Measurements from ENCODE around the gene KLHDC9. TPM values are rescaled to one million over a fixed set of nuclear protein-coding genes. Genes with fewer than 3 reads are reported as not detected.

The KLHDC9 gene
- polyA plus RNA-seq, 1 donor (not counting 4 experiments of a cell fraction or from before 2014, with no cell fraction given) = 0.54 TPM

DNA sequence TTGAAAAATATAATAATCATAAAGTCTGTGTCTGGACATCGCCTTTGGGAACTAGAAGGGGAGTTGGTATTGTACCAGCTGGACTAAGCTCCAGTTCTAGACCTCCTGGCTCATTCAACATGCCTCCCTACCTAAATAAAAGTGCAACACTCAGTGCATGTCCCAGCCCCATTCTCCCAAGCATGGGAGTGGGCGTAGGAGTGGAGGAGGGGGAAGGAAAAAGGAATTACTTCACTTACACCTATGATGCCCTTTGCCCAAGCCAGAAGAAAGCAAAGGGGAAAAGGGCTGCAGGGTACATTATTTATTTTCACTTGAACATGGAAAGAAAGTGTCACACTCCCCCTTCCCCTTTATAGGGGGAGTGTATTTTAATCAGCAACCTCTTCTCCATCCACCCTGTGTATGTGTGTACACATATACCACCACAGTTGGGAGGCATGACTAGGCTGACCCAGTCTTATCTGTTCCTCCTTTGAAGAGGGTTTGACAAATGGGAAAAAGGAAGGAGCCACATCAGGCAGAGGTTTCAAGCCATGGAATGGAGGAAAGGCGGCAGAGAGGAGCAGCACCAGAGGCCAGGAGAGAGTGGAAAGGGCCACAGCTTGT, 23.0 kb downstream of the KLHDC9 start:
- DNase-seq (ENCODE audit: low read depth, low spot score) = no peak
- peaks cover 39% of the 10 kb centered on the region for H3K79me2 ChIP-seq (ENCODE audit: control insufficient read depth, insufficient read depth, low read length)
- no peaks in the 10 kb centered on the region for H3K27me3 ChIP-seq (ENCODE audit: control insufficient read depth, extremely low read depth, insufficient read depth, low read length)
- H3K9me3 ChIP-seq (ENCODE audit: control insufficient read depth, low read depth, low read length) = no peaks in the 10 kb centered on the region
- no peak overlapping the region for H2AFZ ChIP-seq (ENCODE audit: control insufficient read depth, low read length)
- dilution Hi-C loops (cut with MboI; ENCODE audit: extremely low pct_ligation_motif_present, low sequenced_read_pairs) = no loop called here
- H3K4me3 ChIP-seq (ENCODE audit: control insufficient read depth in 2 of 3, extremely low read depth in 1 of 3, insufficient read depth in 2 of 3, low read depth in 1 of 3, low read length in 3 of 3) = no peak overlapping the region
- no peak for FAIRE-seq
- peaks cover 19% of the 10 kb centered on the region for H3K4me1 ChIP-seq (ENCODE audit: control insufficient read depth, extremely low read depth, insufficient read depth, low read length)
- no peak overlapping the region for H3K9ac ChIP-seq (ENCODE audit: control insufficient read depth, extremely low read depth, insufficient read depth, low read length)
- no peaks in the 10 kb centered on the region for H4K20me1 ChIP-seq (ENCODE audit: control insufficient read depth, extremely low read depth, insufficient read depth, low read length)
- no peak overlapping the region for H3K4me2 ChIP-seq (ENCODE audit: control insufficient read depth, extremely low read depth, insufficient read depth, low read depth, low read length)
- H3K27ac ChIP-seq (ENCODE audit: control insufficient read depth, insufficient read depth, low read length) = no peak overlapping the region
- peaks cover 27 to 39% of the 10 kb centered on the region in 2 experiments for H3K36me3 ChIP-seq (ENCODE audit: control insufficient read depth in 2 of 2, extremely low read depth in 1 of 2, insufficient read depth in 2 of 2, low read length in 2 of 2)
- no peaks in the 10 kb centered on the region for H3K9me1 ChIP-seq (ENCODE audit: control insufficient read depth, extremely low read depth, insufficient read depth, low read length)
- TF ChIP-seq EZH2 (IDR thresholded peaks at IDR 0.05; ENCODE audit: low read length) = no peak
- TF ChIP-seq, protein P1, sequence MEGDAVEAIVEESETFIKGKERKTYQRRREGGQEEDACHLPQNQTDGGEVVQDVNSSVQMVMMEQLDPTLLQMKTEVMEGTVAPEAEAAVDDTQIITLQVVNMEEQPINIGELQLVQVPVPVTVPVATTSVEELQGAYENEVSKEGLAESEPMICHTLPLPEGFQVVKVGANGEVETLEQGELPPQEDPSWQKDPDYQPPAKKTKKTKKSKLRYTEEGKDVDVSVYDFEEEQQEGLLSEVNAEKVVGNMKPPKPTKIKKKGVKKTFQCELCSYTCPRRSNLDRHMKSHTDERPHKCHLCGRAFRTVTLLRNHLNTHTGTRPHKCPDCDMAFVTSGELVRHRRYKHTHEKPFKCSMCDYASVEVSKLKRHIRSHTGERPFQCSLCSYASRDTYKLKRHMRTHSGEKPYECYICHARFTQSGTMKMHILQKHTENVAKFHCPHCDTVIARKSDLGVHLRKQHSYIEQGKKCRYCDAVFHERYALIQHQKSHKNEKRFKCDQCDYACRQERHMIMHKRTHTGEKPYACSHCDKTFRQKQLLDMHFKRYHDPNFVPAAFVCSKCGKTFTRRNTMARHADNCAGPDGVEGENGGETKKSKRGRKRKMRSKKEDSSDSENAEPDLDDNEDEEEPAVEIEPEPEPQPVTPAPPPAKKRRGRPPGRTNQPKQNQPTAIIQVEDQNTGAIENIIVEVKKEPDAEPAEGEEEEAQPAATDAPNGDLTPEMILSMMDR (optimal IDR thresholded peaks at IDR 0.05 in 1 of 3, IDR thresholded peaks at IDR 0.05 in 1 of 3, conservative IDR thresholded peaks at IDR 0.05 in 1 of 3; ENCODE audit: extremely low read depth in 1 of 3, insufficient read depth in 2 of 3, low read length in 3 of 3) = no peak

DNA sequence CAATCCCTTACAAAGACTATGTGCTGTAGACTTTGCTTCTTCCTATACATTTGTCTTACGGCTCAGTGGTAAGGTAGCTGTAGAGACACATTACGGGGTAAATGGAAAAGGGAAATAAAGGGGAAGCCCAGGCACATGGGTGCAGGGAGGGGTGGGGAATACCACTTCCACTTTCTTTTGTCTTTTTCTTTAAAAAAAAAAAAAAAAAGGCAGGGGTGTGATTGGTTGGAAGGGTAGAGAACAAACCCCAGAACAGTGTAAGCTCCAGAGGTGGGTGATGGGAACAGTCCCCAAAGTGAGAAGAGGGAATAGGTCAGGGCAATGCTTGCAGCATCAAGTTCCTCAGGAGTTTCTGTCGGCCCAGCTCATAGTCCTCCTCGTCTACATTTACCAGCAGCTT, 23.7 kb downstream of the KLHDC9 start:
- no peaks in the 10 kb centered on the region for H3K9me1 ChIP-seq (ENCODE audit: control insufficient read depth, extremely low read depth, insufficient read depth, low read length)
- H3K79me2 ChIP-seq (ENCODE audit: control insufficient read depth, insufficient read depth, low read length) = peaks cover 36% of the 10 kb centered on the region
- H3K4me1 ChIP-seq (ENCODE audit: control insufficient read depth, extremely low read depth, insufficient read depth, low read length) = peaks cover 18% of the 10 kb centered on the region
- H3K27ac ChIP-seq (ENCODE audit: control insufficient read depth, insufficient read depth, low read length) = no peak overlapping the region
- no peak overlapping the region for H3K9ac ChIP-seq (ENCODE audit: control insufficient read depth, extremely low read depth, insufficient read depth, low read length)
- H3K4me2 ChIP-seq (ENCODE audit: control insufficient read depth, extremely low read depth, insufficient read depth, low read depth, low read length) = no peak overlapping the region
- TF ChIP-seq EZH2 (IDR thresholded peaks at IDR 0.05; ENCODE audit: low read length) = no peak
- TF ChIP-seq, protein P1 (optimal IDR thresholded peaks at IDR 0.05 in 1 of 3, IDR thresholded peaks at IDR 0.05 in 1 of 3, conservative IDR thresholded peaks at IDR 0.05 in 1 of 3; ENCODE audit: extremely low read depth in 1 of 3, insufficient read depth in 2 of 3, low read length in 3 of 3) = no peak
- FAIRE-seq = no peak
- H3K27me3 ChIP-seq (ENCODE audit: control insufficient read depth, extremely low read depth, insufficient read depth, low read length) = no peaks in the 10 kb centered on the region
- H3K36me3 ChIP-seq (ENCODE audit: control insufficient read depth in 2 of 2, extremely low read depth in 1 of 2, insufficient read depth in 2 of 2, low read length in 2 of 2) = peaks cover 27 to 39% of the 10 kb centered on the region in 2 experiments
- dilution Hi-C loops (cut with MboI; ENCODE audit: extremely low pct_ligation_motif_present, low sequenced_read_pairs) = no loop called here
- H3K4me3 ChIP-seq (ENCODE audit: control insufficient read depth in 2 of 3, extremely low read depth in 1 of 3, insufficient read depth in 2 of 3, low read depth in 1 of 3, low read length in 3 of 3) = no peak overlapping the region
- no peak overlapping the region for H2AFZ ChIP-seq (ENCODE audit: control insufficient read depth, low read length)
- no peak for DNase-seq (ENCODE audit: low read depth, low spot score)
- H4K20me1 ChIP-seq (ENCODE audit: control insufficient read depth, extremely low read depth, insufficient read depth, low read length) = no peaks in the 10 kb centered on the region
- H3K9me3 ChIP-seq (ENCODE audit: control insufficient read depth, low read depth, low read length) = no peaks in the 10 kb centered on the region
